Common myeloid progenitor, CD34-positive (primary cell): ENCODE measurements around the gene ACCS.
A peak's percentile ranks its signal among the peaks of the same experiment; 100 is the strongest.

Source experiments
- CTCF ChIA-PET: fragments of 350-600 bp; sonication (Branson Sonifier 250); formaldehyde crosslinking; loops from one replicate; lab custom pipeline; 2021; ENCODE audit warnings: antibody characterized with exemption; lab: Charles Lee
- POLR2A ChIA-PET: fragments of 350-600 bp; sonication (Branson Sonifier 250); formaldehyde crosslinking; loops from one replicate; lab custom pipeline; 2021; ENCODE audit warnings: antibody characterized with exemption; lab: Charles Lee
- DNase-seq, 3 donors: peaks; one replicate each; pipeline versions ENCODE4 v3.0.0 to v3.0.0-alpha.2; 2013
- H3K27ac ChIP-seq, 2 experiments: 1 replicate in 1 of 2; 2 replicates in 1 of 2; pipeline ENCODE4 v1.7.0; 2013; ENCODE audit warnings: inconsistent platforms in 2 of 2, low read length in 2 of 2, mild to moderate bottlenecking in 2 of 2, low read depth in 1 of 2, moderate library complexity in 1 of 2; ENCODE audit not compliant: severe bottlenecking in 2 of 2, insufficient read depth in 1 of 2, poor library complexity in 1 of 2
- H3K27me3 ChIP-seq, 5 experiments: replicated peaks in 2 of 5; 1 replicate in 3 of 5; 2 replicates in 2 of 5; pipeline versions ENCODE4 v1.6.1 to v1.7.0; 2013; ENCODE audit warnings: low read length in 4 of 5, mild to moderate bottlenecking in 2 of 5, moderate library complexity in 2 of 5, inconsistent platforms in 1 of 5; ENCODE audit not compliant: insufficient read depth in 5 of 5, control insufficient read depth in 4 of 5
- H3K36me3 ChIP-seq, 4 experiments: 1 replicate in 2 of 4; 2 replicates in 2 of 4; pipeline versions ENCODE4 v1.6.1 to v1.7.0; 2013; ENCODE audit warnings: low read length in 3 of 4, control low read depth in 1 of 4, mild to moderate bottlenecking in 1 of 4; ENCODE audit not compliant: control insufficient read depth in 4 of 4, insufficient read depth in 4 of 4
- H3K4me1 ChIP-seq, 4 experiments: 1 replicate in 3 of 4; 2 replicates in 1 of 4; pipeline versions ENCODE4 v1.6.1 to v1.7.1; 2013; ENCODE audit warnings: low read length in 3 of 4, mild to moderate bottlenecking in 3 of 4, control low read depth in 1 of 4, inconsistent platforms in 1 of 4, moderate library complexity in 1 of 4; ENCODE audit not compliant: control insufficient read depth in 4 of 4, insufficient read depth in 4 of 4; ENCODE audit errors: control extremely low read depth in 1 of 4
- H3K4me3 ChIP-seq, 7 experiments: 1 replicate in 4 of 7; 2 replicates in 3 of 7; pipeline versions ENCODE4 v1.5.1 to v1.7.0; 2013; ENCODE audit warnings: mild to moderate bottlenecking in 7 of 7, low read length in 6 of 7, moderate library complexity in 6 of 7, inconsistent platforms in 2 of 7, low read depth in 2 of 7, control low read depth in 1 of 7; ENCODE audit not compliant: insufficient read depth in 4 of 7, control insufficient read depth in 1 of 7; ENCODE audit errors: extremely low read depth in 1 of 7
- H3K9me3 ChIP-seq, 5 experiments: 1 replicate in 4 of 5; 2 replicates in 1 of 5; pipeline versions ENCODE4 v1.6.1 to v1.7.1; 2013; ENCODE audit warnings: low read length in 4 of 5, mild to moderate bottlenecking in 2 of 5, inconsistent platforms in 1 of 5, low read depth in 1 of 5, moderate library complexity in 1 of 5; ENCODE audit not compliant: control insufficient read depth in 4 of 5, insufficient read depth in 2 of 5; ENCODE audit errors: control extremely low read depth in 1 of 5
- WGBS: methylation state at CpG from one replicate; pipeline ENCODE4 v1.1.5; 2013; ENCODE audit not compliant: insufficient coverage; 5-methylcytosine and 5-hydroxymethylcytosine counted together

The ACCS gene

DNA sequence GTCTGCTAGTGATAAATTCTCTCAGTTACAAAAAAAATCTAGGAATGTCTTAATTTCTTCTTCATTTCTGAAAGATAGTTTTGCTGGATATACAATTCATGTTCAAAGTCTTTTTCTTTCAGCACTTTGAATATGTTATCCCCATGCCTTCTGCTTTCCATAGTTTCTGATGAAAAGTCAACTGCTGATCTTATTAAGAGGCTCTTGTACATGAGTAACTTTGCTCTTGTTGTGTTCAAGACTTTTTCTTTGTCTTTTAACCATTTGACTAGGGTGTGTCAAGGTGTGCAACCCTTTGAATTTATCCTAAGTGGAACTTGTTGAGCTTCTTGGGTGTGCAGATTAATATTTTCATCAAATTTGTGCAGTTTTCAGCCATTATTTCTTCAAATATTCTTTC lies 40.3 kb upstream of the ACCS start:
- ChIA-PET POLR2A (no interaction called here), CTCF (no interaction called here)
- peaks cover 0 to 3% (median 0%) of the 10 kb centered on the region in 5 experiments for H3K27me3 ChIP-seq
- H3K27ac ChIP-seq: no peak overlapping the region
- H3K9me3 ChIP-seq: peaks cover 0 to 8% (median 3%) of the 10 kb centered on the region in 5 experiments
- peak in 1 of 3 donors; percentile 3 for DNase-seq
- no peaks in the 10 kb centered on the region for H3K36me3 ChIP-seq
- no peak overlapping the region for H3K4me3 ChIP-seq
- H3K4me1 ChIP-seq: no peaks in the 10 kb centered on the region

- Histone ChIP-seq H3K27ac (no peak overlapping the region), H3K27me3 (peaks cover 0 to 9% (median 0%) of the 10 kb centered on the region in 5 experiments), H3K9me3 (peaks cover 0 to 4% (median 3%) of the 10 kb centered on the region in 5 experiments), H3K36me3 (no peaks in the 10 kb centered on the region), H3K4me3 (no peak overlapping the region), H3K4me1 (no peaks in the 10 kb centered on the region)
- ChIA-PET CTCF (interaction anchor here (0.7 to 1.3 kb wide), 4 partner anchors 8 to 138 kb away, joined by 3 read pairs; no protein-coding TSS in a partner anchor), POLR2A (no interaction called here)
- WGBS: 100% methylated on average over 1 of the region's 1 CpG
- DNase-seq: no peak
These were observed 37.7 kb upstream of the ACCS start for GRCh38 chr11:44028401-44028800.

DNA sequence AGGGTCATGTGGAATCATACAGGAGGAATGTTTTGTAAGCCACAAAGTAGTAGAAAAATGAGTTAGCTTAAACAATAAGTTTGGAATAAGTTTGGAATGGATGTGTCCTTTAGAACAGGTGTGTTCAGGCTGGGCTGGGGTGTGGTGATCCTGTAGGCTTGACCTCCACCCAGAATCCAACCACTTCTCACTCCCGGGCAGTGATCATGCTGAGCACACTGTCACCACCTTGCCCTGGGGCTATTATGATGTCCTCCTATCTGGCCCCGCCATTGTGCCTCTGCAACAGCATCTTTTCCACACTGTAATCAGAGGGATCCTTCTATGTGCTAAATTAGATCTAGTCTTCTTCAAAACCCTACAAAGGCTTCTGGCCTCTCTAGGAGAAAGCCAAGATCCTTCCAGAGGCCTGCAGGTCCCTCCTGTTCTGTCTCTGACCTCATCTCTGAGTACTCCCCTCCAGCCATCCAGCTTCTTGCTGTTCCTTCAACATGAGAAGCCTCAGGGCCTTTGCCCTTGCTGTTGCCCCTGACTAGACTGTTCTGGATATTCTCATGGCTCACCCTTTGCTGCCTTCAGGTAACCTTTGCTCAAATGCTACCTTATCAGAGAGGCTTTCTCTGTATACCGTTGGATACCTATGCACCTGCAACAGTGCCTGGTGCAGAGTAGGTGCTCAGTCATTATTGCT lies 37.1 kb upstream of the ACCS start:
- Histone ChIP-seq H3K36me3 (no peaks in the 10 kb centered on the region), H3K27me3 (peaks cover 0 to 9% (median 0%) of the 10 kb centered on the region in 5 experiments), H3K9me3 (peaks cover 0 to 4% (median 3%) of the 10 kb centered on the region in 5 experiments), H3K27ac (no peak overlapping the region), H3K4me3 (no peak overlapping the region), H3K4me1 (no peaks in the 10 kb centered on the region)
- POLR2A ChIA-PET: no interaction called here
- CTCF ChIA-PET: interaction anchor here (1.2 to 1.3 kb wide), 2 partner anchors 9 to 138 kb away, joined by 3 read pairs; no protein-coding TSS in a partner anchor
- WGBS: 100% methylated on average over 2 of the region's 3 CpGs
- no peak for DNase-seq

GRCh38 chr11:44029507-44029845 lies 36.6 kb upstream of the ACCS start:
- no peaks in the 10 kb centered on the region for H3K4me1 ChIP-seq
- ChIA-PET POLR2A (no interaction called here), CTCF (interaction anchor here (1.3 kb wide), 1 partner anchor 139 kb away, joined by 3 read pairs; no protein-coding TSS in a partner anchor)
- peaks cover 0 to 4% (median 3%) of the 10 kb centered on the region in 5 experiments for H3K9me3 ChIP-seq
- no peak overlapping the region for H3K4me3 ChIP-seq
- WGBS: 100% methylated on average over 1 of the region's 1 CpG
- peaks cover 0 to 9% (median 0%) of the 10 kb centered on the region in 5 experiments for H3K27me3 ChIP-seq
- H3K36me3 ChIP-seq: no peaks in the 10 kb centered on the region
- no peak overlapping the region for H3K27ac ChIP-seq
- DNase-seq: no peak

GRCh38 chr11:44029977-44030911 lies 35.8 kb upstream of the ACCS start:
- Histone ChIP-seq H3K27me3 (peaks cover 0 to 9% (median 0%) of the 10 kb centered on the region in 5 experiments), H3K4me3 (no peak overlapping the region), H3K4me1 (no peaks in the 10 kb centered on the region), H3K9me3 (peaks cover 0 to 4% (median 3%) of the 10 kb centered on the region in 5 experiments), H3K27ac (no peak overlapping the region), H3K36me3 (no peaks in the 10 kb centered on the region)
- ChIA-PET CTCF (interaction anchor here (0.8 to 1.3 kb wide), 2 partner anchors 9 to 140 kb away, joined by 3 read pairs; no protein-coding TSS in a partner anchor), POLR2A (no interaction called here)
- WGBS: 58% methylated on average over 2 of the region's 5 CpGs
- DNase-seq: no peak

GRCh38 chr11:44030996-44031395 lies 35.1 kb upstream of the ACCS start:
- POLR2A ChIA-PET: no interaction called here
- no peaks in the 10 kb centered on the region for H3K36me3 ChIP-seq
- CTCF ChIA-PET: interaction anchor here (0.8 kb wide), 1 partner anchor 8 kb away, joined by 3 read pairs; no protein-coding TSS in a partner anchor
- no peak overlapping the region for H3K27ac ChIP-seq
- peaks cover 0 to under 1% (median 0%) of the 10 kb centered on the region in 5 experiments for H3K9me3 ChIP-seq
- 89% methylated on average over 5 of the region's 5 CpGs for WGBS
- peaks cover 0 to 9% (median 0%) of the 10 kb centered on the region in 5 experiments for H3K27me3 ChIP-seq
- H3K4me1 ChIP-seq: no peaks in the 10 kb centered on the region
- DNase-seq: no peak
- H3K4me3 ChIP-seq: no peak overlapping the region
